ENCODE measurements around the gene HSPA1L.
"Not testable (repeated sequence)": the region's sequence is repeated elsewhere in the genome, so short reads cannot be mapped to it uniquely, and the experiment has no call there.

The HSPA1L gene

DNA sequence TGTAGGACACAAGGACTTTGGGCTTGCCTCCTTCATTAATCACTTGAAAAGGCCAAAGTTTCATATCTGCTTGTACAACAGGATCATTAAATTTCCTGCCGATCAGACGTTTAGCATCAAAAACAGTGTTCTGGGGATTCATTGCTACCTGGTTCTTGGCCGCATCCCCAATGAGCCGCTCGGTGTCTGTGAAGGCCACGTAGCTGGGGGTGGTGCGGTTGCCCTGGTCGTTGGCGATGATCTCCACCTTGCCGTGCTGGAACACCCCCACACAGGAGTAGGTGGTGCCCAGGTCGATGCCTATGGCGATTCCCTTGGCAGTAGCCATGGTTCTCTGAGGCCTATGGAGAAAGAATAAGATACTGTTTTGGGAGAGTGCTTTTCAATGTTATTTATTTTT lies 3.4 kb downstream of the HSPA1L start:
- no peak for DNase-seq

DNA sequence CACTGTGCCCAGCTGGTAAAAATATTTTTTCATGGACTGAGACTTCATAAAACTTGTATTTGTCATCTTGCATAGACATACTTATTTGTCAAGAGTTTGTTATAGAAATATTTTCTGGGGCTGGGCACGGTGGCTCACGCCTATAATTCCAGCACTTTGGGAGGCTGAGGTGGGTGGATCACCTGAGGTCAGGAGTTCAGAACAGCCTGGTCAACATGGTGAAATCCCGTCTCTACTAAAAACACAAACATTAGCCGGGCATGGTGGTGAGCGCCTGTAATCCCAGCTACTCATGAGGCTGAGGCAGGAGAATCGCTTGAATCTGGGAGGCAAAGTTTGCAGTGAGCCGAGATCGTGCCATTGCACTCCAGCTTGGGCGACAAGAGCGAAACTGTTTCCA lies 6.5 kb downstream of the HSPA1L start:
- DNase-seq, result not testable (repeated sequence)

DNA sequence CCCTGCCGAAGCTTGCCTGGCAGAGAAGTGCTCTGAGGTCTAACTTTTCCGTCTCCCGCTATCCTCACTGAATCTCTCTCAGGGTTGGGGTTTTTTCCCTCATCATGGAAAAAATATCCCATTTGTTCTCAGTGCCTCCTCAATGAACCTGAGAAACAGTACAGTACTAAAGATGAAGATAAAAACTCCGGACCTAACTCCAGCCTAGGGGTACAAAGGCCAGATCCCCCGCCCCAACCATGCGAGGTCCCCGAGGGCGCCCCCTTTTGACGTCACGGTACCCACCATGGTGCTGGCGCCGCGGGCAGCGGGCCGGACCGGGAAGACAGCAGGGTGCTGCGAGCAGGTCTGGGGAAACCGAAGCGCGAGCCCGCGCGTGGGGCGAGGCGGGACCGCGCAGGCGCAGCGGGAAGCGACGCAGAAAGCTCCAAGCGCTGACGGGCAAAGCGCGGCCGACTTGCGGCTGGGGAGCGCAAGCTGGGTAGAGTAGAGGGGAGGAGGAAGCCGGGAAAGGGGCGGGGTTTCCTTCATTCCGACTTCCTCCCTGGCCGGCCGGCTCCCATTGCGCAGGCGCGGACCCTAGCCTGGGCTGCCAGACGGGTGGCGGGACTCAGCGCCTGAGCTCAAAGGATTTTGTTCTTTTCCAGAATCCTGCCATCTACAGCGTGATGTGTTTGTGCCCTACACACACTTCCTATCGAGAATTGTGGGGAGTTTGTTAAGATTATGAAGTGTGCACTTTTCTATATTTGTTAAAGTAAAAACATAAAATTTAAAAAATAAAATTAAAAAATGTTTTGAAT lies 8.4 kb downstream of the HSPA1L start, which contains the start of gene LSM2:
Gene LSM2 (minus strand): TSS at position 497 of the 803 bp plus-strand sequence. CDS start 209 bp downstream, at position 288.
- peak; percentile 96 for DNase-seq

- DNase-seq, result no peak
These were observed 9.1 kb downstream of the HSPA1L start for GRCh38 chr6:31805939-31806469.

DNA sequence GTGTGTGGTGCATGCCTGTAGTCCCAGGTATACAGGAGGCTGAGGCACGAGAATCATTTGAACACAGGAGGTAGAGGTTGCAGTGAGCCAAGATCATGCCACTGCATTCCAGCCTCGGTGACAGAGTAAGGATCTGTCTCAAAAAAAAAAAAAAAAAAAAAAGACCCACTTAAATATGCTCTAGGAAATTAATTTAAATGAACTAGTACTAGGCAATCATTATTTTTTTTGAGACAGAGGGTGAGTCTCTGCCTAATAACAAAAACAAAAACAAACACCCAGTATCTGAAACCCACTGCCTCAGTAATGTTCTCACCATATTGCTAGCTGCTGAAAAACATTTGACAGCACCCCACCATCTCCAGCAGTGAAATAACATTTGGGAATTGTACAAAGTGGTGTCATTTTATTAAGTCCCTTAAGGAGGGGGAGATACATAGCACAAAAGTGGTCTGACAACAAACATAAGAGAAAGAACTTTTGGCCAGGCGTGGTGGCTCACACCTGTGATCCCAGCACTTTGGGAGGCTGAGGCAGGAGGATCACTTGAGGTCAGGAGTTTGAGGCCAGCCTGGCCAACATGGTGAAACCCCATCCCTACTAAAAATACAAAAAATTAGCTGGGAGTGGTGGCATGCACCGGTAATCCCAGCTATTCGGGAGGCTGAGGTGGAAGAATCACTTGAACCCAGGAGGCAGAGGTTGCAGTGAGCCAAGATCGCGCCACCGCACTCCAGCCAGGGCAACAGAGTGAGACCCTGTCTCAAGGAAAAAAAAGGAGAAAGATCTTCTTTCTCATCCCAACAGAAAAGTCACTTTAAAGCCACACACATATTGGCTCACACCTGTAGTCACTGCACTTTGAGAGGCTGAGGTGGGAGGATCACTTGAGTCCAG lies 13.8 kb downstream of the HSPA1L start:
- DNase-seq, result not testable (repeated sequence)

DNA sequence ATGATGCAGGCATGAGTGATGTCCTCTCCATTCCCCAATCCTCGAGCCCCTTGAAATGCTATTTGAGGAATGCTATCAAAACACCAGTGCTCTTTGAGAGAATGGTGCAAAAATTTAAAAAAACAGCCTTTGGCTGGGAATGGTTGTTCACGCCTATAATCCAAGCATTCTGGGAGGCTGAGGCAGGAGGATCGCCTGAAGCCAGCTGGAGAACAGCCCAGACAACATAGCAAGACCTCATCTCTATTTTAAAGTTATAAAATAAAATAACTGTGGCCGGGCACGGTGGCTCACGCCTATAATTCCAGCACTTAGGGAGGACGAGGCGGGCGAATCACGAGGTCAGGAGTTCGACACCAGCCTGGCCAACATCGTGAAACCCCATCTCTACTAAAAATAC lies 15.3 kb downstream of the HSPA1L start:
- DNase-seq, result no peak

- no peak for DNase-seq
These were observed 17.5 kb downstream of the HSPA1L start for GRCh38 chr6:31797588-31797987.

DNA sequence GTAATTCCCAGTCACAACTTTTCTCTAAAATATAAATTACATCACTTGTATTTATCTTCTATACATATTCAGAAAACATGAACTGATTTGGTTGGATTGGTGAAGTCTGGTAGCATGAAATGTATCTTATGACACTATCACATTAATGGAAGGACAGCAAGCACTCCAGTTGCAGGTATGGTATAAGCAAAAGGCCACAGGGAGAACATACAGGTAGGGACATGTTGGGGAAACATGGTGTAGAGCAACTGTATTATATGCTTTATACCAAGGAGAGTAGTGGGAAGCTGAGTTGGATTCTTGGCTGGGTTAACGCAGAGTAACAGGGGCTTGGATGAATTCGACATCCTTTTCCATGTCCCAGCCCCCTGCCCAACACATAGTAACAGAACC lies 18.1 kb downstream of the HSPA1L start:
- DNase-seq, result no peak

DNA sequence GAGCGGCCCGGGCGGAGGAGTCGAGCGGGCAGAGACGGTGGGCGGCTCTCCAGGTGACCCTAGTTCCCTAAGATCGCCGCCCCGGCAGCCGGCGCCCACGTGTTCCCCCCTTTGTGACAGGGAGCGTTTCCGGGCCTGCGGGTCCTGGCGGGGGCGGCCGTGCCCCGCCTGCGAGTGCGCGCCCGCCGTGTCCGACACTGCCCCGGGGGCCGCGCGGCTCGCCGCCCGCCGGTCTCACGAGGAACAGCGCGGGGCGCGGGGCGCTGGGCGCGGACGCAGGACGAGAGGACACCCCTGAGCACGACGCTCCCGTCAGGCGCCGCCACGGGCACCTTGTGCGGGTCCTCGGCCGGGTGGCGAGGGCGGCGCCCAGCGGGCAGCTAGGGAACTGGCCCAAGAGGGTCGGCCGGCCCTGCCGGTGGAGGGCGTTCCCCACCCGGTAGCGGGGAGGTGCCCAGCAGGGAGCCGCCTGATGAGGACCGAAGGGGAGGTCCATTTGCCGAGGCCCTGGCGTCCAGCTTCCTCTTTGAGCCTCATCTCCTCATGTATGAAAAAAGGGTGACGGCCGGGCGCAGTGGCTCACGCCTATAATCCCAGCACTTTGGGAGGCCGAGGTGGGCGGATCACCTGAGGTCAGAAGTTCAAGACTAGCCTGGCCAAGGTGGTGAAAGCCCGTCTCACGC lies 19.3 kb downstream of the HSPA1L start, which contains the start of gene VARS1:
Gene VARS1 (minus strand): TSS at position 137 of the 683 bp plus-strand sequence. CDS start 535 bp downstream, outside the sequence.
- peak; percentile 69 for DNase-seq

- no peak for DNase-seq
These were observed 20.0 kb downstream of the HSPA1L start for GRCh38 chr6:31794866-31795615.

- DNase-seq, result no peak
These were observed 20.7 kb downstream of the HSPA1L start for GRCh38 chr6:31794294-31794865.

- not testable (repeated sequence) for DNase-seq
These were observed 21.2 kb downstream of the HSPA1L start for GRCh38 chr6:31793927-31794245.

GRCh38 chr6:31792761-31793171 lies 22.3 kb downstream of the HSPA1L start:
- no peak for DNase-seq

GRCh38 chr6:31792090-31792374 lies 23.1 kb downstream of the HSPA1L start:
- DNase-seq, result no peak

DNA sequence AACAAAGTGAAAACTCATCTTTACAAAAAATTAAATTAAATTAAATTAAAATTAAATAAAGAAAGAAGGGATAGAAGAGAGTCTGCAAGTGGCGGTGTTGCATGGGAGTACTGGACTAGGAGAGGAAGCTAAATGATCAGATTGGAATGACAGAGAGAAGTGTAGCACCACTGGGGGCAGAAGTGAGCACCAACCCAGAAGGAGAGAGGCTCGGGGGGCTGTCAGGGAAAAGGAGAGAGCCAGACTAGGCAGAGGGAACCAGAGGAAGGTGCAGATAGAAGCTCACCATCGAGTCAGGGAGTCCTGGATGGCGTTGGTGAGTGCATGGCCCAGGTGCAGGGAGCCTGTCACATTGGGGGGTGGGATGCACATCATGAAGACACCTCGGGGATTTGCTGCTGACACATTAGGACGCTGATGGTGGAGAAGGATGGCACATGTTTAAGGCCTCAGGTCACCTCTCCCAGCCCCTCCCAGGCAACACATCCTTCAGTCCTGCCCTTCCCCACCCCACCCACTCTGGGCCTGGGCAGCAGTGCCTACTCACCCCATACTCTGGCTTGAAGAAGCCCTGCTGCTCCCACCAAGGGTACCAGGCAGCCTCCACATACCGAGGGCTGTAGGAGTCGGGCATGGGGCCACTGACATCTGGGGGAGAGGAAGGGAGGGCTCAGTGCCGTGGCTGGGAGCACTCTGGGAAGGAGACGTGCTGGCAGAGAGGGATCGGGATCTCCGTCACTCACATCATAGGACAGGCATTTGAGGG lies 23.6 kb downstream of the HSPA1L start:
- no peak for DNase-seq

GRCh38 chr6:31785475-31785874 lies 29.6 kb downstream of the HSPA1L start:
- no peak for DNase-seq

GRCh38 chr6:31784098-31784925 lies 30.8 kb downstream of the HSPA1L start:
- DNase-seq, result no peak

GRCh38 chr6:31782126-31782855 lies 32.8 kb downstream of the HSPA1L start:
- no peak for DNase-seq
